IMR-90 (cell line): ENCODE results near the gene SERPINC1.

ENCODE experiments used
- BHLHE40 ChIP-seq: fragments of 150-350 bp; IDR thresholded peaks from 2 replicates; pipeline ENCODE4 v1.6.1; 2016; ENCODE audit warnings: mild to moderate bottlenecking, low read depth, low read length
- CEBPB ChIP-seq: IDR thresholded peaks from 2 replicates; pipeline ENCODE4 v1.6.1; 2012; ENCODE audit warnings: low read depth, low read length, improper control_type of control experiment
- CHD1 ChIP-seq: IDR thresholded peaks from 2 replicates; pipeline ENCODE4 v1.6.1; 2012; ENCODE audit warnings: low read depth, low read length, improper control_type of control experiment
- CTCF ChIP-seq: conservative IDR thresholded peaks from 2 replicates; pipeline ENCODE4 v1.5.1; 2012; ENCODE audit warnings: mild to moderate bottlenecking, low read depth, low read length, improper control_type of control experiment
- MXI1 ChIP-seq: IDR thresholded peaks from 2 replicates; pipeline ENCODE4 v1.6.1; 2012; ENCODE audit warnings: low read depth, mild to moderate bottlenecking, low read length, moderate library complexity, borderline replicate concordance
- POLR2A ChIP-seq: IDR thresholded peaks from 2 replicates; pipeline ENCODE4 v1.6.1; 2012; ENCODE audit warnings: mild to moderate bottlenecking, low read depth, low read length
- RFX5 ChIP-seq: IDR thresholded peaks from 2 replicates; pipeline ENCODE4 v1.8.0; 2012; ENCODE audit warnings: low read depth, mild to moderate bottlenecking, low read length, moderate library complexity

- TF ChIP-seq CEBPB (no peak), MXI1 (no peak), CTCF (no peak), CHD1 (no peak), RFX5 (no peak), BHLHE40 (no peak), POLR2A (no peak)
Measured at GRCh38 chr1:173894189-173894588, 22.9 kb downstream of the SERPINC1 start.
